HG03025 (cell line): ENCODE data around the gene CHRDL2.

Experiments
- ATAC-seq: cut with Tn5 transposase; IDR thresholded peaks from one replicate; pipeline ENCODE4 v1.9.1; 2021; ENCODE audit warnings: mild to moderate bottlenecking, moderate library complexity; ENCODE audit not compliant: unreplicated experiment, low FRiP score

CHRDL2 gene

DNA sequence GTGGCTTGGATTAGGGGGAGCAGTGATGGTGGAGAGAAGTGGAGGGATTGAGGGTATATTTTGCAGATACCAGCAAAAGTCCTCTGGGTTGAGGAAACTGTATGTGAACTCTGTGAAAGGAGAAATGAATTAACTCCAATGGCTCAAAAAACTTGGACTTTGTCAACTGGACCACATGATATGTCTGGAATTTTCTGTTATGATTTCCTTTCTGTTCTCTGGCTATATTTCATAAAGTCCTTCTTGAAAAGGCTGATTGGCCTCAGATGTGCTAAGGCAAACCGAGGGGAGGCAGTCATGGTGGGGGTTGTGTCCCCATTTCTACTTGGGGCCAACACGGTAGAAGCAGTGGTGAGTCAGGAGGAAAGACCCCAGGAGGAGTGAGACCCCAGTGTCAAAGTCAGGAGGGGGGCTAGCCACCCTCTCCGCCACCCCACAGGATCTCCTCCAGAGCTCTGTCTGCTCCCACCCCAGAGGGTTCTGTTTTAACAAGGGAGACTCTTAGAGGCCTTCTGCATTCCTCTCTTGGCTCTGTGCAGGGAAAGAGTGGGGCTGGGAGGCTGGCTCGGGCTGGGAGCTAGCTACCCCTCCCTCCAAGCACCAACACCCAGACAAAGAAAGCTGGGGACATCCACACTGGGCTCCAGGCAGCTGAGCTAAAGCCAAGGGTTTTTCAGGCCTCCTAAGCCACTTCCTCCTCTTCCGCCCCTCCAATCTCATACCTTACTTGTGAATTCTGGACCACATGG, 13.8 kb downstream of the CHRDL2 start:
- ATAC-seq = no peak

- no peak for ATAC-seq
Observed at GRCh38 chr11:74714904-74715303, 16.3 kb downstream of the CHRDL2 start.

DNA sequence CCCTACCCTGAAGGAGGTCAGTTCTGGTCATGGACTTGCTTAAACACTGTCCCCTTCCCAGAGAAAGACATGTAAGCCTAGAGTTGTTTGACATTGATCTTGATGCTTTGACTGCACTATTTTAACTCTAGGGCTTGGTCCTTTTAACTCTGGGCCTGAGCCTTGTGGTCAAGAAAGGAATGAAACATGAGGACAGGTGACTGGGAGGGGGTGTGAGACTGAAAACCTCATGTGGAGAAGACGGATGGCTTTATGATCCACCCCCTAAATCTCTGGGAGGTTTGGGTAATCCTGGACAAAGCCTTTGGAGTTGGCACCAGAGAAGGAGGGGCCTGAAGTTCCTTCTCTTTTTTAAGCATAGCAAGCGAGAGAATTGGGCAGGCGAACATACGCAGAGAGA, 17.5 kb downstream of the CHRDL2 start:
- ATAC-seq = no peak

DNA sequence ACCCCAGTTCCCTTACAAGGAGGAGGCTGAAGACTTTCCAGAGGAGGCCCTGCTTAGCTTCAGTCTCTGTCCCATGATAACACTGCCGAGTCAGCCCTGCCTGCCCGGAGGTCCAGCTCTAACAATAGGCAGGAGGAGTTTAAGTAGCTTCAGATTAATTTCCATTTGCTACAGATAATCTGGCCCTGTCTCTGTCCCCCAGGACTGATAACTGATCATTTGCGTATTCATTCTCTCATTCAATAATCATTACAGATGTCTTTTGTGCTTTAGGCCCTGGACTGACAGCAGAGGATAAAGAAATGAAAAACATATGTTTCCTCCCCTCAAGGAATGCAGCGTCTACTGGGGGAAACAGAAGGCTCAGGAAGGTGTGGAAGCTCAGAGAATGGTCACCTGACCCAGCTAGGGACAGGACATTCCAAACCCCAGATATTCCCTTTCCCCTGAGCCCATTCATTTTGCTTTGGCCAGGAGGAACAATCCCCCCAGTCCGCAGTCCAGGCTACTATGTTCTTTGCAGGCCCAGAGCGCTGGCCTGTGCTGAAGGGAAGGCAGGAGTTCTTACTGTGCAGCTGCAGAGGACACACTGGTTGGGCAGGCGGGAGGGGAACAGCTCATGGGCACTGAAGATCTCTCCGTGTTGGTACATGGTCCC, 20.8 kb downstream of the CHRDL2 start:
- no peak for ATAC-seq

- ATAC-seq = no peak
Observed at GRCh38 chr11:74709175-74709574, 22.1 kb downstream of the CHRDL2 start.

DNA sequence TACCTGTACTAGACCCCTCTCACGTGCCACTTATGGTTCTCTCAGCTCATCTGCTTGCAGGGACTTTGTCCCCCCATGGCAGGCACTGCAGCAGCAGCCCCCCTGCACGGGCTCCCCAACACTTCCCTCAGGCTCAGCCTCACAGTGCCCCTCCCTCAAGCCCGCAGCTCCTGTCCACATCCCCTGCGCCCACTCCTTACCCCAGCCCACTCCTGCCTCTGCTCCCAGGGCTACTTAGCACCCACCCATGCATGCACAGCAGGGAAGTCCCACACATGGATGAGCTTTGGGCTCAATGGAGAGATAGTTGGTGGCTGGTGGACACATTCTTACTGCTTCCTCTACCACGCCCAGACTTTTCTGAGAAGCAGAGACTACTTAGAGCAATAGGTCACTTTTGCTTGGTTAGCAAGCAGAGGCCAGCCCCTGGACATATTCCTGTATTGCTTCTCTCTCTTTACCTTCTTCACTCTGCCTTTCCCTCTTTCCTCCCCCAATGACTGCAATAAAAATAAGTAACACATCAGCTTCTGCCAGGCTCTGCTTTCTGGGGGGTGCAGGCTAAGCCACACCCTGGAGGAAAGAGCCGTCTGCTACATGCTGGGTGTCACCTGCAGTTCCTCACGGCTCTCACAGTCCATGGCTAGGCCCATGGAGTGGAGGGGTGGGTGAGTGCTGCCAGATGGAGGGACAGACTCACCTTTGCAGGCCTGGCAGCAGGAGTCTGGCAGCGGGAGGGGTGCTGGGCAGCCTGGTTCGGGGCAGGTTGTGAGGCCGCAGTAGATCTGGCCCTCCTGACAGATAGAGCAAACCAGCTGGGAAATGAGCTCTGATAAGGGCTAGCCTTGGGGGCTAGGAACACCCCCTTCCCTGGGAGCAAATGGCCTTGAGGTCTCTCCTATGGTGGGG, 23.4 kb downstream of the CHRDL2 start:
- ATAC-seq = no peak

GRCh38 chr11:74707182-74707581, 24.0 kb downstream of the CHRDL2 start:
- no peak for ATAC-seq

GRCh38 chr11:74703211-74703610, 28.0 kb downstream of the CHRDL2 start:
- ATAC-seq = no peak

GRCh38 chr11:74702383-74703007, 28.7 kb downstream of the CHRDL2 start:
- ATAC-seq = no peak

DNA sequence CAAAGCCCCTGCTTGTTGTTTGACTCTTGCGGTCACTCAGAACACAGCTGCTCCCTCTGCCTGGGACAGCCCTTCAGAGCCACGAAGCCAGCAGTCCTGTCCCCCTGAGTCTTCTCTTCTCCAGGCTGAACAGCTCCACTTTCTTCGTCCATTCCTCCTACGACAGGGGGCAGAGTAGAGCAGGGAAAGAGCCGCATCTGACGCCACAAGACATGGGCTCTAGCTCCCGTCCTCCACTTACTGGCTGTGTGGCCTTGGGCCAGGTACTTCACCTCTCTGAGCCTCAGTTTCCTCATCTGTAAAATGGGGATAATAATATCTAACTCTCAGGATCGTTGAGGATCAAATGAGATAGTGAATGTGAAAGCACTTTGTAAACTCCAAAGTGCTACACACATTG, 29.9 kb downstream of the CHRDL2 start:
- no peak for ATAC-seq

DNA sequence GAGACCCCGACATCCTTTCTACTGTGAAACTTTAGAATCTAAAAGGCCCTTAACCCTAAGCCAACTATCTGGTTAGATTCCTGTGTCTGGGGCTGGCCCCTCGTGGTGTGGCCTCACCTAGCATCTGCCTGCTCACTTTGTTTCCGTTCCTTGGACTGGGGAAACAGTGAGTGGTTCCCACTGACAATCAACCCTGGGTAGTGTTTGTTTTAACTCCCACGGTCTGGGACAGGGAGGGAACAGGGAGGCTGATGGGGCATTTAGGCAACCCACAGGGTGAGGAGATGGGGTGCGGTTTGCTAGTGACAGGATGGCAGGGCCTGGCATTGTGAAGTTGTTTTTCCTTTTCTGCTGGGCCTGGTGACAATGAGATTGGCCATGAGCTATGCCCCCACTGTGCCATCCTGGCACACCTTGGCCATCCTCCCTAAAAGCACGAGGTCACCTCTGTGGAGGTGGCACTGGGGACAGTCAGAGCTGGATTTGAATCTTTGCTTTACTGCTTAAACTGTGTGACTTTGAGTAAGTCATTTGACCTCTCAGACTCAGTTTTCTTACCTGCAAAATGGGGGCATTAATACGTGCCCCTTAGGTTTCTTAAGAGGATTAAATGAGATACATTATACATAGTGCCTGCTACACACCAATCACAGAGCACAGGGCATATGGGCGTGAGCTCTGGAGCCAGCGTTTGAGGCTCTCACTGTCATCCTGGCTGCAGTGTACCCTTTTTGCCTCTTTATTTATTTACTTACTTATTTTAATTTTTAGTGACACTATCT, 31.4 kb downstream of the CHRDL2 start:
- no peak for ATAC-seq

DNA sequence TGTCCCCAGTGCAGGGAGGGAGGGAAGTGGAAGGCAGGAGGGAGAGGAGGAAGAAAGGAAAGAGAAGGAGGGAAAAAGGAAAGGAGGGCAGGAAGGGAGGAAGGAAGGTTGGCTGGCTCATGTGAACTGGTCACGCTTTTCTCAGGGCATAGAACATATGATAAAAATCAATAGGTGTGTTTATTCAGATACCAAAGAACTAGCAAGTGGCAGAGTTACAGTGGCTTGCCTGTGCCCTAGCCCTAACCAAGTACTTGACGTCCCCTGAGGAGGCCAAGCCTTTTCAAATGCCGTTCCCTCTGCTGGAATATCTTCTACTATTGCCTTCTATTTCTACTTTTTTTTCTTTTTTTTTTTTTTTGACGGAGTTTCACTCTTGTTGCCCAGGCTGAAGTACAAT, 33.5 kb downstream of the CHRDL2 start:
- ATAC-seq = no peak

DNA sequence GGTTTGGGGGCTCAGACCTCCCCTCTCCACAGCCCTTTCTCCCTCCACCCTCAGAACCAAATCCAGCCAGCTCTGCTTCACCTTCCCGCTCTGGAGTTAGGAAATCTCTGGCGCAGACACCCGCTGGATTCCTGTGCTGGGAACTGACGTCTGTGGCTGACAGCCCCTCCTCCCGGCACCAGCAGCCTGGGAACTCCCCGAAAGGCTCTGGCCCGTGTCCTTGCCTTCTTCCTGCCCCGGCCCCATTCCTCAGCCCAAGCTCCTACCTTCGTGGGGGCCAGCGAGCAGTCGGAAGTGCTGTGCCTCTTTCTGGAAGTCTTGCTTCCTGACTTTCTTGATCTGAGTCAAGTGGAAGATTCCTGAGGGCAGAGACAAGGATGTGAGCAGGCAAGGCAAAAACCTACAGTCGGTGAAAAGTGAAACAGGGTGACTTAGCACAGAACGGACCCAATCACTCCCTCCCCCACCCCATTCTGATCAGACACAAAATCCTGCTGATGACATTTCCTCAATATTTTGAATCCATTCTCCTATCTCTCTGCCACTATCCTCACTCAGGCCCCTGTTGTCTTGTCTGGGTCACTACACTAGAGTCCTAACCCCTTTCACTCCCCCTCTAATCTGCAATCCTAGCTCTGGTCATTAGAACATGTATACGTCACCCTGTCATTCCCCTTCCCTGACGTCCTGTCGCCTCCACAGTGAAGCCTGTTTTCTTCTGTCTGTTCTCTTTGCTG, 34.1 kb downstream of the CHRDL2 start:
- ATAC-seq = no peak

GRCh38 chr11:74696500-74696899, 34.7 kb downstream of the CHRDL2 start:
- no peak for ATAC-seq

GRCh38 chr11:74695705-74696280, 35.4 kb downstream of the CHRDL2 start:
- ATAC-seq = no peak

DNA sequence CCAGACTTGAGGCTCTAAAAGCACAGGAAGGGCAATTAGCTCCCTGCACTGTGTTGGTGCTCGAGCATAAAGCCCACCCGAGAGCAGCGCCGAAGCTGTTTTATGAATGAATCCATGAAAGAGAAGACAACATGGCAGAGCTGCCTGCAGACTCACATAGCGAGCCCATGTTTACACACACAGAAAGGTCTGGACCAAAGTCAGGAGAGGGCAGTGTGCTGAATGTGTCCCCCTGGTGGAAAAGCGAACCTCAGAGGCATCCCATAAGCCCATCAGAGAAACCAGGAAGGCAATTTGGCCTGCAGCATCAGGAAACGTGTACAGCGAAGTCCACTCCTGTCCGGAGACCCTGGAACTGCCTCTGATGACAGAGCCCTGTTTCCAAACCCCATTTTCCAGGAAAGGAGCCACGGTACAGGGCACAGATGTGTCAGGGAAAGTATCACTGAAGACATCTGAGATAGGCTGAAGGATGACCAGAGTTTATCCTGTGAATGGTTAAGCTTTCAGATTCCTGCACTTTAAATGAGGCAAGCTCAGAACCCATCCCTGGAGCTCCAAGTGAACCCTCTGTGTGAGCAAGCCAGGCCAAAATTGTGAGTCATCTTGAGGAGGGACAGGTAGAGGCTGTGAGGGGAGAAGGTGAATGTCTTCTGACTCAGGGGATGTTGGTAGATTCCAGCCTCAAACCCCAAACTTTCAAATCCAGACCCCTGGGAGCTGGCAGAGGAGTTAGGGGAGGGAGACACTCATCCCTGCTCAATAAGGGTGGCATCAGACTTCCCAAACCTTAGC, 36.9 kb downstream of the CHRDL2 start:
- ATAC-seq = no peak

GRCh38 chr11:74693531-74693930, 37.7 kb downstream of the CHRDL2 start:
- ATAC-seq = no peak

GRCh38 chr11:74691755-74692154, 39.5 kb downstream of the CHRDL2 start:
- no peak for ATAC-seq
